ENCODE measurements around the gene WFDC9. TPM values are rescaled to one million over a fixed set of nuclear protein-coding genes. Genes with fewer than 3 reads are reported as not detected.
A peak's percentile ranks its signal among the peaks of the same experiment; 100 is the strongest.

WFDC9 gene
- not detected for total RNA-seq (2013)
- polyA plus RNA-seq (not detected), polyA minus RNA-seq (not detected in 2 replicates), total RNA-seq (0 to 0.58 (median 0) reads per million in 11 experiments)

- H3K4me3 ChIP-seq (replicated peaks in 1 of 3; ENCODE audit: low read depth in 2 of 3, low read length in 3 of 3) = no peak within 1 kb of the TSS
- H3K36me3 ChIP-seq (replicated peaks in 1 of 2; ENCODE audit: control insufficient read depth in 1 of 2, insufficient read depth in 2 of 2, low read length in 2 of 2) = no peaks in the 10 kb centered on the region
- no peak within 1 kb of the TSS for H3K27ac ChIP-seq (ENCODE audit: low read depth in 1 of 2, low read length in 2 of 2)
- no peaks in the 10 kb centered on the region for H3K9me3 ChIP-seq (replicated peaks in 1 of 2; ENCODE audit: control insufficient read depth in 1 of 2, insufficient read depth in 1 of 2, low read length in 2 of 2)
- no peaks in the 10 kb centered on the region for H4K20me1 ChIP-seq (ENCODE audit: insufficient read depth, low read length)
- peaks cover 3% of the 10 kb centered on the region for H3K4me1 Mint-ChIP-seq
- no peak within 1 kb of the TSS for H3K4me3 Mint-ChIP-seq
- H3K27me3 Mint-ChIP-seq (ENCODE audit: low read depth in 3 of 3) = peaks cover 4 to 7% (median 7%) of the 10 kb centered on the region in 3 donors
- H3K79me2 ChIP-seq (ENCODE audit: insufficient read depth, low read length) = no peaks in the 10 kb centered on the region
- H3K4me1 ChIP-seq (ENCODE audit: control insufficient read depth in 1 of 2, insufficient read depth in 2 of 2, low read length in 2 of 2) = no peaks in the 10 kb centered on the region
- H3K27ac Mint-ChIP-seq = peak within 1 kb of the TSS in 1 of 7 donors; percentile 64
- DNase-seq = no peak
- peaks cover 2 to 3% of the 10 kb centered on the region in 2 donors for H3K27me3 ChIP-seq (ENCODE audit: control insufficient read depth in 2 of 2, insufficient read depth in 2 of 2, low read length in 2 of 2)
- H3K4me2 ChIP-seq (replicated peaks; ENCODE audit: extremely low read depth, low read length, poor library complexity, severe bottlenecking) = no peak within 1 kb of the TSS
- intact Hi-C loops (cut with micrococcal nuclease) = no loop called here
- TF ChIP-seq CTCF (IDR thresholded peaks at IDR 0.05) = no peak
- H2AFZ ChIP-seq (ENCODE audit: insufficient read depth, low read depth, low read length, poor library complexity, severe bottlenecking) = no peak within 1 kb of the TSS
- H3K9me3 Mint-ChIP-seq = no peaks in the 10 kb centered on the region
- H3K36me3 Mint-ChIP-seq = no peaks in the 10 kb centered on the region
- H3K9ac ChIP-seq (ENCODE audit: insufficient read depth, low read length, poor library complexity, severe bottlenecking) = no peak within 1 kb of the TSS
- 81% methylated on average over 2 of the region's 4 CpGs for WGBS (ENCODE audit: insufficient coverage)
Measured at GRCh38 chr20:45631184-45631583, at the start of gene WFDC9. Gene WFDC9, minus strand, starts transcription at chr20:45631284. Its CDS starts 21,103 bp downstream, at chr20:45610181.

GRCh38 chr20:45679650-45680049, 48.6 kb upstream of the WFDC9 start:
- no peaks in the 10 kb centered on the region for H4K20me1 ChIP-seq (ENCODE audit: insufficient read depth, low read length)
- no peak for TF ChIP-seq CTCF (IDR thresholded peaks at IDR 0.05)
- H3K4me1 ChIP-seq (ENCODE audit: control insufficient read depth in 1 of 2, insufficient read depth in 2 of 2, low read length in 2 of 2) = no peaks in the 10 kb centered on the region
- intact Hi-C loops (cut with micrococcal nuclease) = no loop called here
- peaks cover 0 to 2% of the 10 kb centered on the region in 2 donors for H3K27me3 ChIP-seq (ENCODE audit: control insufficient read depth in 2 of 2, insufficient read depth in 2 of 2, low read length in 2 of 2)
- H3K79me2 ChIP-seq (ENCODE audit: insufficient read depth, low read length) = no peaks in the 10 kb centered on the region
- no peak overlapping the region for H2AFZ ChIP-seq (ENCODE audit: insufficient read depth, low read depth, low read length, poor library complexity, severe bottlenecking)
- H3K27ac ChIP-seq (ENCODE audit: low read depth in 1 of 2, low read length in 2 of 2) = no peak overlapping the region
- no peaks in the 10 kb centered on the region for H3K36me3 Mint-ChIP-seq
- H3K27ac Mint-ChIP-seq = no peak overlapping the region
- H3K4me1 Mint-ChIP-seq = no peaks in the 10 kb centered on the region
- peaks cover 0 to 4% (median 2%) of the 10 kb centered on the region in 3 donors for H3K27me3 Mint-ChIP-seq (ENCODE audit: low read depth in 3 of 3)
- H3K9me3 ChIP-seq (replicated peaks in 1 of 2; ENCODE audit: control insufficient read depth in 1 of 2, insufficient read depth in 1 of 2, low read length in 2 of 2) = peaks cover 16 to 24% of the 10 kb centered on the region in 2 donors
- H3K4me2 ChIP-seq (replicated peaks; ENCODE audit: extremely low read depth, low read length, poor library complexity, severe bottlenecking) = no peak overlapping the region
- no peak overlapping the region for H3K4me3 Mint-ChIP-seq
- DNase-seq = no peak
- H3K4me3 ChIP-seq (replicated peaks in 1 of 3; ENCODE audit: low read depth in 2 of 3, low read length in 3 of 3) = no peak overlapping the region
- H3K9ac ChIP-seq (ENCODE audit: insufficient read depth, low read length, poor library complexity, severe bottlenecking) = no peak overlapping the region
- no peaks in the 10 kb centered on the region for H3K36me3 ChIP-seq (replicated peaks in 1 of 2; ENCODE audit: control insufficient read depth in 1 of 2, insufficient read depth in 2 of 2, low read length in 2 of 2)
- peaks cover 10 to 27% (median 23%) of the 10 kb centered on the region in 7 donors for H3K9me3 Mint-ChIP-seq
